Sigmoid colon (tissue), 7 donors: ENCODE data around the gene ZNF837. TPM values are rescaled to one million over a fixed set of nuclear protein-coding genes. Genes with fewer than 3 reads are reported as not detected.
A peak's percentile ranks its signal among the peaks of the same experiment; 100 is the strongest.

Experiments used
- DNase-seq: peaks from one replicate; pipeline ENCODE4 v3.0.0-alpha.2; 2019
- H3K27ac ChIP-seq, 4 donors: fragments of 200-600 bp; sonication (generic); one replicate each; pipeline ENCODE4 v1.5.1; 2016 to 2019; ENCODE audit warnings: mild to moderate bottlenecking in 1 of 4
- H3K27me3 ChIP-seq, 3 donors: fragments of 200-600 bp; sonication (generic); one replicate each; pipeline ENCODE4 v1.5.1; 2019; ENCODE audit warnings: mild to moderate bottlenecking in 1 of 3
- H3K36me3 ChIP-seq, 4 donors: fragments of 200-600 bp; sonication (generic); one replicate each; pipeline ENCODE4 v1.5.1; 2016 to 2019
- H3K4me1 ChIP-seq, 4 donors: fragments of 200-600 bp; sonication (generic); one replicate each; pipeline ENCODE4 v1.5.1; 2017 to 2019
- H3K4me3 ChIP-seq, 4 donors: fragments of 200-600 bp; sonication (generic); one replicate each; pipeline ENCODE4 v1.5.1; 2017 to 2019; ENCODE audit warnings: mild to moderate bottlenecking in 2 of 4, moderate library complexity in 1 of 4
- H3K9me3 ChIP-seq, 4 donors: fragments of 200-600 bp in 3 of 4; sonication (generic) in 3 of 4; one replicate each; pipeline versions ENCODE4 v1.5.1 to v1.6.1; 2013 to 2019
- CTCF ChIP-seq, 4 experiments: fragments of 450-650 bp in 3 of 4; fragments of 200-600 bp in 1 of 4; IDR thresholded peaks; one replicate each; pipeline ENCODE4 v1.5.1; 2016 to 2019; ENCODE audit warnings: antibody characterized with exemption in 4 of 4, mild to moderate bottlenecking in 3 of 4, moderate library complexity in 2 of 4
- EP300 ChIP-seq, 4 donors: sonication (generic); formaldehyde crosslinking; IDR thresholded peaks; one replicate each; pipeline ENCODE4 v1.6.1; 2017; ENCODE audit warnings: antibody characterized with exemption in 4 of 4
- POLR2A ChIP-seq, 2 donors: fragments of 450-650 bp; IDR thresholded peaks; one replicate each; pipeline ENCODE4 v1.6.1; 2016; ENCODE audit warnings: antibody characterized with exemption in 2 of 2, mild to moderate bottlenecking in 2 of 2, moderate library complexity in 2 of 2
- POLR2AphosphoS5 ChIP-seq, 4 donors: sonication (generic); formaldehyde crosslinking; IDR thresholded peaks; one replicate each; pipeline ENCODE4 v1.6.1; 2017; ENCODE audit warnings: antibody characterized with exemption in 4 of 4
- WGBS, 2 donors: extraction: QIAGEN DNeasy Blood & Tissue Kit; methylation state at CpG; one replicate each; pipeline ENCODE4 v1.1.7; 2013; 5-methylcytosine and 5-hydroxymethylcytosine counted together
- intact Hi-C: fragments of 100-400 bp; cut with DNase I; formaldehyde crosslinking; loops from one replicate; pipeline ENCODE4 v1.15.1; 2023
- polyA plus RNA-seq, 3 donors: library from polyadenylated mRNA; stranded (reverse); fragments of 200-250 nt; gene quantifications; one replicate each; pipeline ENCODE4 v1.2.3, GENCODE V29; 2013
- total RNA-seq, 4 donors: library from RNA; depleted of rRNA; stranded (reverse); fragments of >200 nt; gene quantifications; one replicate each; pipeline ENCODE4 v1.1.0, GENCODE V29; 2016
- donor health status: healthy with polysubstance abuse.
- donor health status: Bipolar disorder and iron deficiency.
- donor health status: healthy.

Gene ZNF837
- total and polyA plus RNA-seq, 7 donors, result 0.66 to 2.5 (median 1.5) TPM

DNA sequence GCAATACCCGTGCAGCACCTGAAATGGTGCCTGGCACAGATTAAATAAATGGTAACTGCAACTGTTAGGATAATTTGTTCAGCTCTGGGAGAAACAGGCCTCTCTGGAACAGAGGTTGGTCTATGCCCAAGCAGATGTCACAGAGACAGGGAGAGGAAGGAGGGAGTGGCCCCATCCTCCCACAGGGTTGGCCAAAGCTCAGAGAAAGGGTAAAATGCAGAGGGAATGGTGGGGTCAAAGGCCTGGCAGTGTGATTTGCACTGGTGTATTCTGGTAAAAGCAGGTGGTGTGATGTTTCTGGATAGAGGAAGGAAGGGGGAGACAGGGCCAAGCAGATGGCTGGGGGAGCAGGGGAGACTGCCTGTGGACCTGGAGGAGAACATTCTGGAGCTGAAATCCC, 44.6 kb downstream of the ZNF837 start:
- no peak for DNase-seq
- Histone ChIP-seq H3K4me1 (no peaks in the 10 kb centered on the region), H3K4me3 (no peak overlapping the region), H3K9me3 (no peaks in the 10 kb centered on the region), H3K27me3 (no peaks in the 10 kb centered on the region), H3K27ac (no peak overlapping the region), H3K36me3 (peaks cover 9 to 53% (median 26%) of the 10 kb centered on the region in 4 donors)
- WGBS, 2 donors, result 95 to 99% methylated on average over 1 of the region's 1 CpG
- intact Hi-C loops, result no loop called here
- TF ChIP-seq POLR2AphosphoS5 (IDR thresholded peaks at IDR 0.05), result no peak
- no peak for TF ChIP-seq POLR2A (IDR thresholded peaks at IDR 0.05)
- no peak for TF ChIP-seq CTCF (IDR thresholded peaks at IDR 0.05)
- no peak for TF ChIP-seq EP300 (IDR thresholded peaks at IDR 0.05)

DNA sequence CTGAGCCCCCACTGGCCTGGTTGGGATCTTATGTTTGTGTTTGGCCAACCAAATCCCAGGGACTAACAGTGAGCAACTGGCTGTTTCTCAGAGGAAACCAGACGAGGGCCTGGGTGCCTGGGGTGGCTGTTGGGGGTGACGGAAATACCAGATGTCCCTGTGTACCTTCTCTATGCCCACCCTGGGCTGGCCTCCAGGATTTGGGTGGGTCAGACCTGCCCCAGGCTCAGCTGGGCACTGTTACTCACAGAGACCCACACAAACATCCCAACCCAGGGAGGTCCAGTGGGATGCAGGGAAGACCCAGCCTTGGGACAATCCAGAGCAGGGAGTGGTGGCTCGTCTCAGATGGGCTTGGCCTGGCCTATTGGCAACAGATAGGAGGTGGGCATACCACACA, 45.2 kb downstream of the ZNF837 start:
- H3K27ac ChIP-seq, result no peak overlapping the region
- H3K36me3 ChIP-seq, result peaks cover 9 to 53% (median 26%) of the 10 kb centered on the region in 4 donors
- no peak for TF ChIP-seq POLR2AphosphoS5 (IDR thresholded peaks at IDR 0.05)
- TF ChIP-seq EP300 (IDR thresholded peaks at IDR 0.05), result no peak
- no peak for TF ChIP-seq CTCF (IDR thresholded peaks at IDR 0.05)
- no peak for TF ChIP-seq POLR2A (IDR thresholded peaks at IDR 0.05)
- no peaks in the 10 kb centered on the region for H3K4me1 ChIP-seq
- no peaks in the 10 kb centered on the region for H3K9me3 ChIP-seq
- intact Hi-C loops, result no loop called here
- H3K4me3 ChIP-seq, result no peak overlapping the region
- H3K27me3 ChIP-seq, result no peaks in the 10 kb centered on the region
- WGBS, 2 donors, result 91 to 92% methylated on average over 3 of the region's 3 CpGs
- DNase-seq, result no peak

GRCh38 chr19:58334691-58335249, 46.1 kb downstream of the ZNF837 start:
- Histone ChIP-seq H3K36me3 (peaks cover 9 to 51% (median 22%) of the 10 kb centered on the region in 4 donors), H3K4me3 (no peak overlapping the region), H3K4me1 (no peaks in the 10 kb centered on the region), H3K27me3 (no peaks in the 10 kb centered on the region), H3K27ac (no peak overlapping the region), H3K9me3 (no peaks in the 10 kb centered on the region)
- DNase-seq, result no peak
- 94 to 96% methylated on average over 19 of the region's 19 CpGs for WGBS, 2 donors
- TF ChIP-seq CTCF (IDR thresholded peaks at IDR 0.05), result no peak
- no peak for TF ChIP-seq POLR2AphosphoS5 (IDR thresholded peaks at IDR 0.05)
- TF ChIP-seq POLR2A (IDR thresholded peaks at IDR 0.05), result no peak
- intact Hi-C loops, result no loop called here

GRCh38 chr19:58332697-58333096, 48.1 kb downstream of the ZNF837 start:
- DNase-seq, result no peak
- 90 to 95% methylated on average over 1 of the region's 1 CpG for WGBS, 2 donors
- H3K9me3 ChIP-seq, result no peaks in the 10 kb centered on the region
- TF ChIP-seq POLR2A (IDR thresholded peaks at IDR 0.05), result no peak
- no peak for TF ChIP-seq EP300 (IDR thresholded peaks at IDR 0.05)
- H3K4me3 ChIP-seq, result no peak overlapping the region
- H3K27me3 ChIP-seq, result no peaks in the 10 kb centered on the region
- intact Hi-C loops, result no loop called here
- peaks cover 0 to 14% (median 10%) of the 10 kb centered on the region in 4 donors for H3K4me1 ChIP-seq
- no peak overlapping the region for H3K27ac ChIP-seq
- peaks cover 0 to 31% (median 7%) of the 10 kb centered on the region in 4 donors for H3K36me3 ChIP-seq

- peaks cover 0 to 13% (median 7%) of the 10 kb centered on the region in 4 donors for H3K36me3 ChIP-seq
- intact Hi-C loops, result no loop called here
- DNase-seq, result no peak
- no peak overlapping the region for H3K4me3 ChIP-seq
- H3K27ac ChIP-seq, result no peak overlapping the region
- no peaks in the 10 kb centered on the region for H3K27me3 ChIP-seq
- H3K4me1 ChIP-seq, result peaks cover 0 to 29% (median 22%) of the 10 kb centered on the region in 4 donors
- 81 to 88% methylated on average over 4 of the region's 4 CpGs for WGBS, 2 donors
- TF ChIP-seq POLR2AphosphoS5 (IDR thresholded peaks at IDR 0.05), result peak in 2 of 4 donors; percentile 29 to 52
- no peak for TF ChIP-seq EP300 (IDR thresholded peaks at IDR 0.05)
- no peaks in the 10 kb centered on the region for H3K9me3 ChIP-seq
Measured at GRCh38 chr19:58330458-58330857, 50.4 kb downstream of the ZNF837 start.

- no peaks in the 10 kb centered on the region for H3K27me3 ChIP-seq
- H3K27ac ChIP-seq, result no peak overlapping the region
- H3K9me3 ChIP-seq, result no peaks in the 10 kb centered on the region
- intact Hi-C loops, result loop anchor here (5.0 kb wide), 1 partner anchor 147 kb away; the partner anchor contains the start of gene ZNF274
- no peak for DNase-seq
- WGBS, 2 donors, result 73 to 81% methylated on average over 10 of the region's 10 CpGs
- no peaks in the 10 kb centered on the region for H3K36me3 ChIP-seq
- no peak overlapping the region for H3K4me3 ChIP-seq
- TF ChIP-seq EP300 (IDR thresholded peaks at IDR 0.05), result no peak
- TF ChIP-seq POLR2AphosphoS5 (IDR thresholded peaks at IDR 0.05), result no peak
- TF ChIP-seq POLR2A (IDR thresholded peaks at IDR 0.05), result no peak
- no peak for TF ChIP-seq CTCF (IDR thresholded peaks at IDR 0.05)
- peaks cover 0 to 29% (median 24%) of the 10 kb centered on the region in 4 donors for H3K4me1 ChIP-seq
Measured at GRCh38 chr19:58328999-58329398, 51.8 kb downstream of the ZNF837 start.
